Stimulated activated CD8-positive, alpha-beta memory T cell treated with anti-CD3 and anti-CD28 coated beads, Interleukin-4, amount 100 ng/mL, for 1 hour (primary cell): Measurements from ENCODE around the gene RIIAD1.
"Not testable (repeated sequence)": the region's sequence is repeated elsewhere in the genome, so short reads cannot be mapped to it uniquely, and the experiment has no call there.

ENCODE experiments used
- DNase-seq, 2 donors: peaks; one replicate each; pipeline ENCODE4 v3.0.0-alpha.2; 2020; ENCODE audit warnings: low read depth in 2 of 2, low spot score in 1 of 2

RIIAD1 gene

DNA sequence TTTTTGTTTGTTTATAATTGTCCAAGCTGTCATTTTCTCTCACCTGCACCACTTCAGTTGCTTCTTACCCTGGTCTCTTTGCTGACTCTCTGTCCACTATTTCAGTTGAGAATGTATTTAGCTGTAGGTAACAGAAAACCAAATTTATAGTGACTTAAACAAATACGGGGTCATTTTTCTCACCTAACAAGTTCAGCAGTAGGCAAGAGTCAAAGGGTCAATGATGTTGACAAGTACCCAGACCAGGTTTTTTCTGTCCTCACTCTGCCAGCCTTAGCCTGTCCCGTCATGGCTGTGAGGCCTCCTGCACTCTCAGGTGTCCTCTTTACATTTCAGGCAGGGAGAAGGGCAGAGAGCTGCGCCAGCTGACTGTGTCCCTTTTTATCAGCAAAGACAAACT lies 11.8 kb downstream of the RIIAD1 start:
- DNase-seq, result no peak

DNA sequence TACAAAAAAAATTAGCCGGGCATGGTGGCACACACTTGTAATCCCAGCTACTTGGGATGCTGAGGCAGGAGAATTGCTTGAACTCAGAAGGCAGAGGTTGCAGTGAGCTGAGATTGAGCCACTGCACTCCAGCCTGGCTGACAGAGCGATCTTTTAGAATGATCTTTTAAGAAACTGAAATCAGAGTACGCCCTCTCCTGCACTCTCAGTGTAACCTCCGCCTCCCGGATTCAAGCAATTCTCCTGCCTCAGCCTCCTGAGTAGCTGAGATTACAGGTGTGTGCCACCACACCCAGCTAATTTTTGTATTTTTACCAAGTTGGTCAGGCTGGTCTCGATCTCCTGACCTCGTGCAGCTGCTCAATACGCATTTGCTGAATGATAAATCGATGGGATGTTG lies 12.7 kb downstream of the RIIAD1 start:
- DNase-seq, result not testable (repeated sequence)

- no peak for DNase-seq
Measured at GRCh38 chr1:151737026-151737425, 15.7 kb downstream of the RIIAD1 start.

DNA sequence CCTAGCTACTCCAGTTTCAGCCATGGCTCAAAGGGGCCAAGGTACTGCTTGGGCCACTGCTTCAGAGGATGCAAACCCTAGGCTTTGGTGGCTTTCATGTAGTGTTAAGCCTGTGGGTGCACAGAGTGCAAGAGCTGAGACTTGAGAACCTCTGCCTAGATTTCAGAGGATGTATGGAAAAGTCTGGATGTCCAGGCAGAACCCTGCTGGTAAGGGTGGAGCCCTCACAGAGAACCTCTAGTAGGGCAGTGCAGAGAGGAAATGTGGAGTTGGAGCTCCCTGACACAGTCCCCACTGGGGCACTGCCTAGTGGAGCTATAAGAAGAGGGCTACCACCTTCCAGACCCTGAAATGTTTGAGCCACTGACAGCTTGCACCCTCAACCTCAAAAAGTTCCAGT lies 16.2 kb downstream of the RIIAD1 start:
- no peak for DNase-seq

DNA sequence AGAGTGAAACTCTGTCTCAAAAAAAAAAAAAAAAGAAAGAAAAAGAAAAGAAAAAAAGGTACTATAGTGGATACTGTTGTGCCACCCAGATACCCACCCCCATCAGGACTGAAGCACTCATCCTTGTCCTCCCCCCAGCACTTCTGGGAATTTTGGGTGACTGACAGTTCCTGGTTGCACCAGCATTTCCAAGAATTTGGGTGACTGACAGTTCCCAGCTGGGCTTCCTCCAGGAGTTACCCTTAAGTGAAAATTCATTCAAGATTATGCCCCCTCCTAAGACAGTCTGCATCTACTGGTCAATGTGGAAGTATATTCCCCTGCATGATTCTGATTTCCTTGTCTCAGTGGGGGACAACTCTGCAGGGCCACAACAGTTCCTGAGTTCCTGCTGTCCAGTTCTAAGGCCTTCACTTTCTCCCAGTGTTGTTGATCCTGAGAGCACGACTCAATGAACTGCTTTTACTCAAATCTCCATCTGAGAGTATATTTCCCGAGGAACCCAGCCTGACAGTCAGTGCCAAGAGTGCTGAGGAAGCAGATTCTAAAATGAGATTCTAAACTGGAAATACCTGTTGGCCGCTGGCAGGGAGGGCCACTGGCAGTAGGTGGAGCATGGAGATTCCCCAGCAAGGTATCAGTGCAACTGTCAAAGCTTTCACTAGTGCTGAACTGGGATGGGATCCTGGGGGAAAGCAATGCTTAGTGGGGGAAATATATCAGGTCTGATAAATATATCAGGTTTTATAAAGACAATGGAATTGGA lies 18.5 kb downstream of the RIIAD1 start:
- no peak for DNase-seq

DNA sequence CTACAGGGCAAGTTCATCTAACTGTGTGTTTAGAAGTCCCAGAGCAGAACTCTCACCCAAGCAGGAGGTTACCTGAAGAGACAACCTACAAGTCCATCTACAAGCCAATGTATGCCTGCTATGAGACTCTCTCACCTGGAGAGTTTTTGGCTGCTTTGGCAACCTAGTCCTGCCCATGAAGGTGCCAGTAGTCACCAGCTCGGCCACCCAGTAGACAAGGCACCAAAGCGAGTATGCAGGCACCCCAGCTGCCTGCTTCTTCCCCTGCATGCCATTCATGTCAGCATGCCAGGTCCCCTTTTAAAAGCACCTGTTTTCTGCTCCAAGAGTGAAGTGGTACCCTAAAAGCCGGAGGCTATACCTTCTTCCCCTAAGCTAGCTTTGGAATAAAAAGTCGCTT lies 20.2 kb downstream of the RIIAD1 start:
- no peak for DNase-seq

DNA sequence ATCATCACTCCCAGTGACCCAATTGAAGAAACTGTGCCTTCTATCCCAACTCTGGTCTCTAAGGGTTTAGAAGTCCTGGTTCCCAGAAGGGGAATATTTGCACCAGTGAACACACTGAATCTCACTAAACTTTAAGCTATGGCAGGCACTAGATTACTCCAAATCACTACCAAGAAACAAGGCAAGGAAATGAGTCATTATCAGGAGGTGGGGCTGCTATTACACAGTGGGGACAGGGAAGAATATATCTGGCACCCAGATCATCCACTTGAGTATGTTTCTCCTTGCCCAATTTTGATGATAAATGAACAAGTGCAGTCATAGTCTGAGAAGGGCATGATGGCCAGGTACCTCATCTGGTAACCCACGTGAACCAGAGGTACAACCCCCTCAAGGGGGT lies 35.0 kb downstream of the RIIAD1 start:
- no peak for DNase-seq

- DNase-seq, result no peak
Measured at GRCh38 chr1:151759241-151759640, 37.9 kb downstream of the RIIAD1 start.

GRCh38 chr1:151760597-151761385 lies 39.5 kb downstream of the RIIAD1 start:
- no peak for DNase-seq

DNA sequence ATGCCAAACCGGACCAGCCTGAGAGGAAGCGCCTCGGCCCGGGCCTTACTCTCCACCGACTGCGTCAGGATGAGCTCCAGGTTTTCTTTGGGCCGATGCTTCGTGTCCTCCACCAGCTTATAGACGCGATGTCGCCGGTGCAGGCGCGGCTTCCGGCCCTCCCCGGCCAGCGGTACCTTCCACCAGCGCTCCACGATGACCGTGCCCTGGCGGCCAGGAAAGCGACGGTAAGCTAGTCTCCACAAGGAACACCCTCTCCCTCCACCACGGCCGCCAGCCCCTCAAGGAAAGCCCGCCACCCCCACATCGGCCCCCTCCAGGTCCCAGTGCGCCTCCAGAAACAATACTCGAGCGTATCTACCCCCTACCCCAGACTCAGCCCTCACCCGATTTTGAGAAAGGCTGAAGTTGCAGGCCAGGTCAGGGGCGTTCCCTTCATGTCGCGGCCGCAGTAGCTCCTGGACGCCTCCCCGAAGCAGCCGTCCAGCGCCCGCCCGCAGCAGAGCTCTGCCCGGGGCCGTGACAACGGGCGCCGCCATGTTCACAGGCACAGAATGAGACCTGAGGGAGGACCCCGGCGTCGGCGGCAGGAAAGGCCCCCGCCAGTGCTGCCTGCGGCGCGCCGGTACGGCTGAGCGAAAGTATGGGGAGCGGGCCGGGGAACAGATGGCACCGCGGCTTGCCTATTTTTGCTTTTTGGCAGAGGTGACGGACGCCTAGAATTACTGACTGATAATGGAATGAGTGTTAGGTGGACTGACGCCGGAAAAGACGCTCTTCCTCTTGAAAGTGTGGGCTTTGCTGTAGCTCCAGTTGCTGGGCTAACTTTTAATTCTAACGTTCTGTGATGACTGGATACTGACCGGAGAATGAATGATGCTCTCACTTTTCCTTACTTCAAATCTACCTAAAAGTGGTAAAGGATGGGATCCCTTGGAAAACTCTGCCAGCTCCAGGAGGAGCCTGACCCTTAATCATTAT lies 41.9 kb downstream of the RIIAD1 start, which contains the start of gene MRPL9:
Gene MRPL9, minus strand, starts transcription at position 556 of the 981 bp plus-strand sequence. Its CDS starts 17 bp downstream, at position 539.
- DNase-seq, result peak; percentile 54 to 70

GRCh38 chr1:151763990-151764389 lies 42.7 kb downstream of the RIIAD1 start:
- DNase-seq, result no peak

- not testable (repeated sequence) for DNase-seq
Measured at GRCh38 chr1:151768351-151769066, 47.2 kb downstream of the RIIAD1 start.

DNA sequence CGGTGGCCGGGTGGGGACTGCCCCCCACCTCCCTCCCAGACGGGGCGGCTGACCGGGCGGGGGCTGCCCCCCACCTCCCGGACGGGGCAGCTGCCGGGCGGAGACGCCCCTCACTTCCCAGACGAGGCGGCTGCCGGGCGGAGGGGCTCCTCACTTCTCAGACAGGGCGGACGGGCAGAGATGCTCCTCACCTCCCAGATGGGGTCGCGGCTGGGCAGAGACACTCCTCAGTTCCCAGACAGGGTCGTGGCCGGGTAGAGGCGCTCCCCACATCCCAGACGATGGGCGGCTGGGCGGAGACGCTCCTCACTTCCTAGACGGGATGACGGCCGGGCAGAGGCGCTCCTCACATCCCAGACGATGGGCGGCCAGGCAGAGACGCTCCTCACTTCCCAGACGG lies 47.9 kb downstream of the RIIAD1 start:
- not testable (repeated sequence) for DNase-seq

DNA sequence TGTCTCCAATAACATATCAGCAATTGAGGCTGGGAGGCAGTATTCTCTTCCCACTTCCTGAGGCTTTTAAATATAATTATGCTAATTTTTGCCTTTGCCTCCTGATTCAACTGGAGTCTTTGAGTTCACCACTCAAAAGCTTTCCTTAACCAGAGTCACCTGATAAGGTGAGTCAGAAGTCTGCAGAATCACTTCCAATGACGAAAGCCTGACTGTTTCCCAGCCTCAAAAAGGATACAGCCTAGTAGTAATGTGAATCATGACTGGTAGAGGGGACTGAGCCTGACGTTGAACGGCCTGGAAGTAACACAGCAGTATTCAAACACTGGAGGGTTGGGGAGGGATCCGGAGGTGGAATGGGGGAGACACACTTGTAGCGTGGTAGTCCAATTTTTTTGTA lies 52.4 kb downstream of the RIIAD1 start:
- DNase-seq, result no peak

DNA sequence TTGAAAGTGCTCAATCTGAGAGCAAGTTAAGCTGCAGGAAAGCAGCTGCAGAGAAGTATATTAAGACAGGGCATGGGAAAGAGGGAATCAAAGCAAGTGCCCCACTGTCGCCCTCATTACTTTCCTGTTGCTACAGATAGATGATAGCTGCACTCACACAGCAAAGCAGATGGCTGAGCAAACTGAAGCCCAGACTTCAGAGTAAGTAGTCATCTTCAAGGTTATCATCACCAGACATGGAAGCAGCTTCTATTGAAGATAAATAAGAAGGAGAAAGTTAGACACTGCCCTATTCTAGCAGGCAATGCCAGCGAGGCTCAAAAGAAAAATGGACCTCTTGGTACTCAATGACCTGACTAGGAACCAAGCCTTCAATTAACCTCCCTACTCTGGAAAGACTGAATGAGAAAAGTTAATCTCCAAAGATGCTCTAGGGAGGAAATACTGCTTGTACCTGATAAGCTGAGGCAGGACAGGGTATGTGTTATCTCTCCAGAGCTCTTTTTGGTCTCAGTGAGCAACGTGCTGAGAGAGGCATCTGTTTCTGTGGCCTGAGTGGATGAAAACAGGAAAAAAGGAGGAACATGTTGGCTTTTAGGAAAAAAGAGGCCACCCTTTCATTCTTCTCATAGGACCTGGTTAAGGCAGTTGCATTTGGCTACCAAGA lies 53.1 kb downstream of the RIIAD1 start:
- DNase-seq, result no peak

- DNase-seq, result no peak
Measured at GRCh38 chr1:151775894-151776664, 54.8 kb downstream of the RIIAD1 start.

DNA sequence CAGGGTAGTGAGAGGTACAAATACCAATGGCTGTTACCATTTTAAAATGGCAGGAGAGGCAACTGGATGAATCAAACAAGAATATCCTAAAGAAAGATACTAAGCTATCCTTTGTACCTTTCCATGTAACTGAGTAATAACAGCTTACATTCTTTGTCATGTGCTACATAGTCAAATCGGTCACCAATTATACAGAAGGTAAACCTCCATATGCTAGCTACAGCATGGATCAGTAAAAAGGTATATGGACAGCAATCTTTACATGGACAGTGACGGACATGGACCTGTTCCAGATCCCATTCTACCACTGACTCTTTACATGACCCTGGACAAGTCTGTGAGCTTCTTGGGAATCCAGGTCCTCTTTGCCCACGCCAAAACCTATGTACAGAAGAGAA lies 55.3 kb downstream of the RIIAD1 start:
- DNase-seq, result no peak

GRCh38 chr1:151777317-151777716 lies 56.0 kb downstream of the RIIAD1 start:
- DNase-seq, result no peak
